HEK293 (cell line): ENCODE results near the gene LSMEM2.

Experiments used
- GLI2 ChIP-seq: fragments of 450-650 bp; formaldehyde crosslinking; IDR thresholded peaks from 2 replicates; pipeline ENCODE4; 2017; ENCODE audit warnings: missing biosample characterization, missing genetic modification characterization, low read depth, borderline replicate concordance
- GLIS1 ChIP-seq: fragments of 450-650 bp; formaldehyde crosslinking; IDR thresholded peaks from 2 replicates; pipeline ENCODE4 v1.5.1; 2016; ENCODE audit warnings: missing biosample characterization, missing genetic modification characterization
- HIC1 ChIP-seq: fragments of 450-650 bp; formaldehyde crosslinking; IDR thresholded peaks from 2 replicates; pipeline ENCODE4 v1.5.1; 2016; ENCODE audit warnings: missing biosample characterization, missing genetic modification characterization
- KLF7 ChIP-seq: fragments of 450-650 bp; formaldehyde crosslinking; IDR thresholded peaks from 2 replicates; pipeline ENCODE4 v1.5.1; 2016; ENCODE audit warnings: missing biosample characterization, missing genetic modification characterization, borderline replicate concordance
- KLF8 ChIP-seq: fragments of 450-650 bp; formaldehyde crosslinking; IDR thresholded peaks from 2 replicates; pipeline ENCODE4 v1.5.1; 2016; ENCODE audit warnings: missing biosample characterization, missing genetic modification characterization
- MEIS1 ChIP-seq: sonication (generic); formaldehyde crosslinking; IDR thresholded peaks from 2 replicates; pipeline ENCODE4 v1.8.1; 2022; ENCODE audit warnings: missing genetic modification reagents, mild to moderate bottlenecking, borderline replicate concordance
- MZF1 ChIP-seq: fragments of 450-650 bp; formaldehyde crosslinking; IDR thresholded peaks from 2 replicates; pipeline ENCODE4 v1.5.1; 2017; ENCODE audit warnings: missing biosample characterization, missing genetic modification characterization, borderline replicate concordance
- PATZ1 ChIP-seq: fragments of 450-650 bp; formaldehyde crosslinking; IDR thresholded peaks from 2 replicates; pipeline ENCODE4 v1.5.1; 2016; ENCODE audit warnings: missing biosample characterization, missing genetic modification characterization
- YY1 ChIP-seq: fragments of 450-650 bp; formaldehyde crosslinking; IDR thresholded peaks from 2 replicates; pipeline ENCODE4 v1.5.1; 2018; ENCODE audit warnings: missing biosample characterization, missing genetic modification characterization
- ZBTB20 ChIP-seq: fragments of 450-650 bp; formaldehyde crosslinking; IDR thresholded peaks from 2 replicates; pipeline ENCODE4 v1.5.1; 2016; ENCODE audit warnings: missing biosample characterization, missing genetic modification characterization
- ZFP69B ChIP-seq: fragments of 450-650 bp; formaldehyde crosslinking; IDR thresholded peaks from 2 replicates; pipeline ENCODE4 v1.5.1; 2016; ENCODE audit warnings: missing biosample characterization, missing genetic modification characterization
- ZNF10 ChIP-seq: fragments of 450-650 bp; formaldehyde crosslinking; IDR thresholded peaks from 2 replicates; pipeline ENCODE4 v1.5.1; 2017; ENCODE audit warnings: missing biosample characterization, missing genetic modification characterization
- ZNF121 ChIP-seq: fragments of 450-650 bp; formaldehyde crosslinking; IDR thresholded peaks from 2 replicates; pipeline ENCODE4 v1.5.1; 2016; ENCODE audit warnings: missing biosample characterization, missing genetic modification characterization
- ZNF19 ChIP-seq: fragments of 450-650 bp; formaldehyde crosslinking; IDR thresholded peaks from 2 replicates; pipeline ENCODE4; 2016; ENCODE audit warnings: missing biosample characterization, missing genetic modification characterization, low read depth
- ZNF211 ChIP-seq: fragments of 450-650 bp; formaldehyde crosslinking; IDR thresholded peaks from 2 replicates; pipeline ENCODE4 v1.5.1; 2016; ENCODE audit warnings: low read depth, missing biosample characterization, missing genetic modification characterization
- ZNF274 ChIP-seq, 2 experiments: fragments of 200-500 bp in 1 of 2; fragments of 450-650 bp in 1 of 2; sonication (Bioruptor generic) in 1 of 2; formaldehyde crosslinking in 1 of 2; IDR thresholded peaks; 2 replicates each; pipeline versions ENCODE4 v1.5.1 to v1.6.1; 2014 to 2016; ENCODE audit warnings: borderline replicate concordance in 1 of 2, inconsistent platforms in 1 of 2, low read length in 1 of 2, missing biosample characterization in 1 of 2, missing genetic modification characterization in 1 of 2
- ZNF324 ChIP-seq: fragments of 450-650 bp; formaldehyde crosslinking; IDR thresholded peaks from 2 replicates; pipeline ENCODE4 v1.5.1; 2016; ENCODE audit warnings: missing biosample characterization, missing genetic modification characterization
- ZNF366 ChIP-seq: fragments of 450-650 bp; formaldehyde crosslinking; conservative IDR thresholded peaks from 2 replicates; pipeline ENCODE4 v1.5.1; 2016; ENCODE audit warnings: missing biosample characterization, missing genetic modification characterization
- ZNF391 ChIP-seq: fragments of 450-650 bp; formaldehyde crosslinking; IDR thresholded peaks from 2 replicates; pipeline ENCODE4 v1.5.1; 2016; ENCODE audit warnings: low read depth, missing biosample characterization, missing genetic modification characterization, borderline replicate concordance
- ZNF394 ChIP-seq: fragments of 450-650 bp; formaldehyde crosslinking; IDR thresholded peaks from 2 replicates; pipeline ENCODE4 v1.5.1; 2016; ENCODE audit warnings: missing biosample characterization, missing genetic modification characterization, mild to moderate bottlenecking, moderate library complexity, borderline replicate concordance
- ZNF426 ChIP-seq: fragments of 450-650 bp; formaldehyde crosslinking; IDR thresholded peaks from 2 replicates; pipeline ENCODE4 v1.5.1; 2017; ENCODE audit warnings: missing biosample characterization, missing genetic modification characterization, mild to moderate bottlenecking, inconsistent platforms, moderate library complexity
- ZNF433 ChIP-seq: fragments of 450-650 bp; formaldehyde crosslinking; IDR thresholded peaks from 2 replicates; pipeline ENCODE4 v1.5.1; 2016; ENCODE audit warnings: missing biosample characterization, missing genetic modification characterization, low read depth
- ZNF549 ChIP-seq: fragments of 450-650 bp; IDR thresholded peaks from 2 replicates; pipeline ENCODE4 v1.5.1; 2018; ENCODE audit warnings: missing biosample characterization, missing genetic modification characterization, mild to moderate bottlenecking, inconsistent platforms, moderate library complexity
- ZNF580 ChIP-seq: fragments of 450-650 bp; formaldehyde crosslinking; IDR thresholded peaks from 2 replicates; pipeline ENCODE4 v1.5.1; 2016; ENCODE audit warnings: missing biosample characterization, missing genetic modification characterization
- ZNF600 ChIP-seq: fragments of 450-650 bp; formaldehyde crosslinking; IDR thresholded peaks from 2 replicates; pipeline ENCODE4 v1.5.1; 2016; ENCODE audit warnings: missing biosample characterization, missing genetic modification characterization
- ZNF624 ChIP-seq: fragments of 450-650 bp; formaldehyde crosslinking; IDR thresholded peaks from 2 replicates; pipeline ENCODE4 v1.5.1; 2017; ENCODE audit warnings: missing biosample characterization, missing genetic modification characterization
- ZNF645 ChIP-seq: fragments of 450-650 bp; formaldehyde crosslinking; IDR thresholded peaks from 2 replicates; pipeline ENCODE4; 2016; ENCODE audit warnings: missing biosample characterization, missing genetic modification characterization
- ZNF658 ChIP-seq: fragments of 450-650 bp; formaldehyde crosslinking; IDR thresholded peaks from 2 replicates; pipeline ENCODE4; 2016; ENCODE audit warnings: missing biosample characterization, missing genetic modification characterization
- ZNF677 ChIP-seq: fragments of 450-650 bp; IDR thresholded peaks from 2 replicates; pipeline ENCODE4 v1.5.0; 2018; ENCODE audit warnings: missing biosample characterization, mild to moderate bottlenecking, missing genetic modification characterization, moderate library complexity
- ZNF692 ChIP-seq: fragments of 450-650 bp; formaldehyde crosslinking; IDR thresholded peaks from 2 replicates; pipeline ENCODE4 v1.5.1; 2016; ENCODE audit warnings: missing biosample characterization, missing genetic modification characterization
- ZSCAN16 ChIP-seq: fragments of 450-650 bp; formaldehyde crosslinking; IDR thresholded peaks from 2 replicates; pipeline ENCODE4 v1.5.1; 2016; ENCODE audit warnings: missing biosample characterization, missing genetic modification characterization
- ZSCAN23 ChIP-seq: fragments of 450-650 bp; formaldehyde crosslinking; IDR thresholded peaks from 2 replicates; pipeline ENCODE4 v1.5.1; 2016; ENCODE audit warnings: missing biosample characterization, missing genetic modification characterization

LSMEM2 gene

GRCh38 chr3:50321336-50322114, 42.6 kb downstream of the LSMEM2 start (continued):
- TF ChIP-seq HIC1 (tag by site-specific recombination) = no peak
- no peak for TF ChIP-seq ZNF677 (tag by site-specific recombination)
- TF ChIP-seq ZNF324 (tag by site-specific recombination) = peak; percentile 76; the same call in 1 of the 2 replicates
- no peak for TF ChIP-seq ZNF433 (tag by site-specific recombination)
- peak; percentile 100 for TF ChIP-seq ZNF692
- TF ChIP-seq GLIS1 (tag by site-specific recombination) = peak; percentile 54; the same call in 1 of the 2 replicates
- peak; percentile 100 for TF ChIP-seq ZFP69B (tag by site-specific recombination)
- TF ChIP-seq ZNF549 (tag by site-specific recombination) = no peak
- TF ChIP-seq ZNF274 (IDR thresholded peaks at IDR 0.05; ENCODE audit: low read length) = no peak
- no peak for TF ChIP-seq ZNF274 (tag by site-specific recombination; IDR thresholded peaks at IDR 0.05; ENCODE audit: borderline replicate concordance)
- TF ChIP-seq ZNF394 (tag by site-specific recombination) = 0 out of 2 replicates have a peak, but pooled peaks have one; percentile 40
- no peak for TF ChIP-seq YY1 (tag by site-specific recombination)
- no peak for TF ChIP-seq ZNF211 (tag by site-specific recombination)
- TF ChIP-seq ZNF645 (tag by site-specific recombination) = no peak
- peak; percentile 84 for TF ChIP-seq KLF8
- TF ChIP-seq ZBTB20 = peak; percentile 34; the same call in 1 of the 2 replicates
- no peak for TF ChIP-seq GLI2 (tag by site-specific recombination)
- TF ChIP-seq KLF7 (tag by site-specific recombination) = no peak
- TF ChIP-seq ZNF658 (tag by site-specific recombination) = no peak
- TF ChIP-seq ZNF624 (tag by site-specific recombination) = no peak
- no peak for TF ChIP-seq ZNF426
- no peak for TF ChIP-seq ZNF580 (tag by site-specific recombination)
- no peak for TF ChIP-seq ZSCAN23 (tag by site-specific recombination)
- TF ChIP-seq ZSCAN16 (tag by site-specific recombination) = no peak
- TF ChIP-seq ZNF600 = no peak
- no peak for TF ChIP-seq ZNF366 (tag by site-specific recombination)
- TF ChIP-seq ZNF391 (tag by site-specific recombination) = no peak
- no peak for TF ChIP-seq MZF1
- TF ChIP-seq ZNF19 (tag by site-specific recombination) = no peak
- peak; percentile 37; the same call in 1 of the 2 replicates for TF ChIP-seq PATZ1 (tag by site-specific recombination)
- TF ChIP-seq ZNF121 (tag by site-specific recombination) = no peak
- TF ChIP-seq MEIS1 (CRISPR knock-in tag) = no peak
- TF ChIP-seq ZNF10 = no peak
